IPS-18a (cell line): ENCODE results near the gene DNAH6.

Experiments used
- H3K27ac ChIP-seq: one replicate; pipeline ENCODE4 v1.5.1; 2013; ENCODE audit warnings: low read length
- H3K27me3 ChIP-seq: one replicate; pipeline ENCODE4 v1.6.1; 2013; ENCODE audit warnings: mild to moderate bottlenecking, low read length; ENCODE audit not compliant: control insufficient read depth, insufficient read depth
- H3K36me3 ChIP-seq: one replicate; pipeline ENCODE4 v1.6.1; 2013; ENCODE audit warnings: low read depth, low read length; ENCODE audit not compliant: control insufficient read depth
- H3K4me1 ChIP-seq: one replicate; pipeline ENCODE4 v1.6.1; 2013; ENCODE audit warnings: low read depth, low read length; ENCODE audit not compliant: control insufficient read depth
- H3K4me3 ChIP-seq: one replicate; pipeline ENCODE4 v1.5.1; 2013; ENCODE audit warnings: low read length
- H3K9ac ChIP-seq: one replicate; pipeline ENCODE4 v1.6.1; 2013; ENCODE audit warnings: mild to moderate bottlenecking, low read length, moderate library complexity
- H3K9me3 ChIP-seq: one replicate; pipeline ENCODE4 v1.6.1; 2013; ENCODE audit warnings: low read depth, low read length; ENCODE audit not compliant: control insufficient read depth

Gene DNAH6

GRCh38 chr2:84731185-84731584 is 214.9 kb downstream of the DNAH6 start:
- Histone ChIP-seq H3K4me1 (no peaks in the 10 kb centered on the region), H3K27me3 (no peaks in the 10 kb centered on the region), H3K27ac (no peak overlapping the region), H3K9ac (no peak overlapping the region), H3K36me3 (no peaks in the 10 kb centered on the region), H3K9me3 (no peaks in the 10 kb centered on the region), H3K4me3 (no peak overlapping the region)

GRCh38 chr2:84732897-84733778 is 216.8 kb downstream of the DNAH6 start:
- Histone ChIP-seq H3K36me3 (no peaks in the 10 kb centered on the region), H3K4me1 (no peaks in the 10 kb centered on the region), H3K27me3 (no peaks in the 10 kb centered on the region), H3K9me3 (no peaks in the 10 kb centered on the region), H3K27ac (no peak overlapping the region), H3K9ac (no peak overlapping the region), H3K4me3 (no peak overlapping the region)

- no peaks in the 10 kb centered on the region for H3K27me3 ChIP-seq
- H3K36me3 ChIP-seq: no peaks in the 10 kb centered on the region
- no peak overlapping the region for H3K4me3 ChIP-seq
- H3K9ac ChIP-seq: no peak overlapping the region
- H3K27ac ChIP-seq: no peak overlapping the region
- H3K9me3 ChIP-seq: no peaks in the 10 kb centered on the region
- H3K4me1 ChIP-seq: no peaks in the 10 kb centered on the region
These were observed 219.1 kb downstream of the DNAH6 start for GRCh38 chr2:84735389-84735788.

- H3K27me3 ChIP-seq: no peaks in the 10 kb centered on the region
- no peak overlapping the region for H3K4me3 ChIP-seq
- no peak overlapping the region for H3K9ac ChIP-seq
- H3K27ac ChIP-seq: no peak overlapping the region
- no peaks in the 10 kb centered on the region for H3K9me3 ChIP-seq
- H3K36me3 ChIP-seq: no peaks in the 10 kb centered on the region
- no peaks in the 10 kb centered on the region for H3K4me1 ChIP-seq
These were observed 225.0 kb downstream of the DNAH6 start for GRCh38 chr2:84741182-84741822.

GRCh38 chr2:84748341-84748740 is 232.0 kb downstream of the DNAH6 start:
- Histone ChIP-seq H3K9ac (no peak overlapping the region), H3K9me3 (no peaks in the 10 kb centered on the region), H3K36me3 (no peaks in the 10 kb centered on the region), H3K27ac (no peak overlapping the region), H3K27me3 (no peaks in the 10 kb centered on the region), H3K4me1 (no peaks in the 10 kb centered on the region), H3K4me3 (no peak overlapping the region)

- Histone ChIP-seq H3K36me3 (no peaks in the 10 kb centered on the region), H3K27ac (no peak overlapping the region), H3K27me3 (no peaks in the 10 kb centered on the region), H3K9ac (no peak overlapping the region), H3K9me3 (no peaks in the 10 kb centered on the region), H3K4me3 (no peak overlapping the region), H3K4me1 (no peaks in the 10 kb centered on the region)
These were observed 233.1 kb downstream of the DNAH6 start for GRCh38 chr2:84749442-84749841.

GRCh38 chr2:84755096-84755495 is 238.8 kb downstream of the DNAH6 start:
- Histone ChIP-seq H3K27me3 (no peaks in the 10 kb centered on the region), H3K4me1 (peaks cover 8% of the 10 kb centered on the region), H3K4me3 (no peak overlapping the region), H3K9me3 (no peaks in the 10 kb centered on the region), H3K36me3 (no peaks in the 10 kb centered on the region), H3K9ac (no peak overlapping the region), H3K27ac (no peak overlapping the region)

GRCh38 chr2:84757648-84758047 is 241.3 kb downstream of the DNAH6 start:
- Histone ChIP-seq H3K27me3 (no peaks in the 10 kb centered on the region), H3K9me3 (no peaks in the 10 kb centered on the region), H3K36me3 (no peaks in the 10 kb centered on the region), H3K9ac (no peak overlapping the region), H3K27ac (no peak overlapping the region), H3K4me1 (peaks cover 8% of the 10 kb centered on the region), H3K4me3 (no peak overlapping the region)

GRCh38 chr2:84766791-84767190 is 250.5 kb downstream of the DNAH6 start:
- Histone ChIP-seq H3K9me3 (peaks cover 5% of the 10 kb centered on the region), H3K4me3 (no peak overlapping the region), H3K36me3 (no peaks in the 10 kb centered on the region), H3K27me3 (no peaks in the 10 kb centered on the region), H3K27ac (no peak overlapping the region), H3K9ac (no peak overlapping the region), H3K4me1 (no peaks in the 10 kb centered on the region)

- Histone ChIP-seq H3K9me3 (peaks cover 6% of the 10 kb centered on the region), H3K9ac (no peak overlapping the region), H3K4me1 (no peaks in the 10 kb centered on the region), H3K36me3 (no peaks in the 10 kb centered on the region), H3K27ac (no peak overlapping the region), H3K27me3 (no peaks in the 10 kb centered on the region), H3K4me3 (no peak overlapping the region)
These were observed 252.5 kb downstream of the DNAH6 start for GRCh38 chr2:84768840-84769239.

- Histone ChIP-seq H3K9ac (no peak overlapping the region), H3K9me3 (peaks cover 7% of the 10 kb centered on the region), H3K27ac (no peak overlapping the region), H3K4me1 (no peaks in the 10 kb centered on the region), H3K27me3 (no peaks in the 10 kb centered on the region), H3K36me3 (no peaks in the 10 kb centered on the region), H3K4me3 (no peak overlapping the region)
These were observed 254.0 kb downstream of the DNAH6 start for GRCh38 chr2:84770280-84770679.

GRCh38 chr2:84771251-84771650 is 255.0 kb downstream of the DNAH6 start:
- H3K27me3 ChIP-seq: no peaks in the 10 kb centered on the region
- peaks cover 7% of the 10 kb centered on the region for H3K9me3 ChIP-seq
- H3K36me3 ChIP-seq: no peaks in the 10 kb centered on the region
- no peak overlapping the region for H3K4me3 ChIP-seq
- no peak overlapping the region for H3K9ac ChIP-seq
- H3K4me1 ChIP-seq: no peaks in the 10 kb centered on the region
- no peak overlapping the region for H3K27ac ChIP-seq
